Measurements from ENCODE around the gene HIBADH.

The HIBADH gene

GRCh38 chr7:27478084-27478483 is 184.6 kb downstream of the HIBADH start (continued):
- TF ChIP-seq MYNN (tag by site-specific recombination; IDR thresholded peaks at IDR 0.05; ENCODE audit: borderline replicate concordance), result no peak
- TF ChIP-seq TRIM28 (IDR thresholded peaks at IDR 0.05; ENCODE audit: borderline replicate concordance, low read length), result no peak; the same call in 1 of the 2 replicates
- no peak for TF ChIP-seq ZNF16 (tag by site-specific recombination; IDR thresholded peaks at IDR 0.05; ENCODE audit: low read depth)
- no peak for TF ChIP-seq ZFP41 (tag by site-specific recombination; IDR thresholded peaks at IDR 0.05; ENCODE audit: borderline replicate concordance)
- TF ChIP-seq ZNF157 (tag by site-specific recombination; IDR thresholded peaks at IDR 0.05), result no peak
- no peak for TF ChIP-seq REST (tag by site-specific recombination; IDR thresholded peaks at IDR 0.05)
- TF ChIP-seq ZBTB48 (tag by site-specific recombination; IDR thresholded peaks at IDR 0.05), result no peak
- 0 out of 2 replicates have a peak, but pooled peaks have one; percentile 28 for TF ChIP-seq ZNF660 (tag by site-specific recombination; IDR thresholded peaks at IDR 0.05)
- no peak for TF ChIP-seq OVOL3 (tag by site-specific recombination; IDR thresholded peaks at IDR 0.05)
- no peak for TF ChIP-seq ZNF747 (tag by site-specific recombination; IDR thresholded peaks at IDR 0.05)
- peak; percentile 49; the same call in 1 of the 2 replicates for TF ChIP-seq ZSCAN30 (tag by site-specific recombination; IDR thresholded peaks at IDR 0.05)
- TF ChIP-seq ZNF501 (tag by site-specific recombination; IDR thresholded peaks at IDR 0.05), result no peak
- TF ChIP-seq ZNF548 (tag by site-specific recombination; IDR thresholded peaks at IDR 0.05), result no peak
- TF ChIP-seq ZNF600 (tag by site-specific recombination; IDR thresholded peaks at IDR 0.05), result no peak
- TF ChIP-seq ZBTB44 (tag by site-specific recombination; IDR thresholded peaks at IDR 0.05), result no peak
- TF ChIP-seq TSHZ1 (tag by site-specific recombination; IDR thresholded peaks at IDR 0.05; ENCODE audit: borderline replicate concordance), result peak; percentile 31; the same call in 1 of the 2 replicates
- no peak for TF ChIP-seq BCL6B (tag by site-specific recombination; IDR thresholded peaks at IDR 0.05)
- no peak for TF ChIP-seq ZNF449 (tag by site-specific recombination; IDR thresholded peaks at IDR 0.05)
- no peak for TF ChIP-seq KLF7 (tag by site-specific recombination; IDR thresholded peaks at IDR 0.05; ENCODE audit: borderline replicate concordance)
- TF ChIP-seq ZNF133 (tag by site-specific recombination; IDR thresholded peaks at IDR 0.05), result no peak
- TF ChIP-seq ZNF174 (tag by site-specific recombination; IDR thresholded peaks at IDR 0.05), result no peak
- TF ChIP-seq KLF8 (tag by site-specific recombination; IDR thresholded peaks at IDR 0.05), result peak; percentile 23; the same call in 1 of the 2 replicates
- no peak for TF ChIP-seq ZNF513 (tag by site-specific recombination; IDR thresholded peaks at IDR 0.05)
- no peak for TF ChIP-seq ZNF184 (tag by site-specific recombination; IDR thresholded peaks at IDR 0.05)
- TF ChIP-seq SP7 (tag by site-specific recombination; IDR thresholded peaks at IDR 0.05), result peak; percentile 60
- no peak for TF ChIP-seq ZNF132 (tag by site-specific recombination; IDR thresholded peaks at IDR 0.05; ENCODE audit: borderline replicate concordance)
- TF ChIP-seq ZNF670 (tag by site-specific recombination; IDR thresholded peaks at IDR 0.05; ENCODE audit: low read depth), result no peak

Data from HEK293 (cell line).